SU-DHL-6 (cell line): ENCODE results near the gene ATP13A1.
"Not testable (repeated sequence)": the region's sequence is repeated elsewhere in the genome, so short reads cannot be mapped to it uniquely, and the experiment has no call there.

ENCODE experiments used
- H2AFZ ChIP-seq: fragments of 200-600 bp; sonication (generic); 2 replicates; pipeline ENCODE4 v1.6.1; 2014; ENCODE audit warnings: low read depth, mild to moderate bottlenecking, moderate library complexity, mixed read lengths, antibody characterized with exemption, low read length; ENCODE audit not compliant: severe bottlenecking
- H3F3A ChIP-seq: fragments of 200-600 bp; shearing (Covaris generic); 2 replicates; pipeline ENCODE4 v1.6.0; 2016; ENCODE audit warnings: antibody characterized with exemption, mild to moderate bottlenecking; ENCODE audit not compliant: insufficient read depth
- H3K27ac ChIP-seq: fragments of 200-600 bp; sonication (generic); 2 replicates; pipeline ENCODE4 v1.5.1; 2016; ENCODE audit warnings: low read depth, mild to moderate bottlenecking, low read length, moderate library complexity, mixed read lengths
- H3K27me3 ChIP-seq: fragments of 200-600 bp; sonication (generic), shearing (Covaris generic); 2 replicates; pipeline ENCODE4 v1.6.0; 2014; ENCODE audit warnings: mild to moderate bottlenecking, low read length
- H3K36me3 ChIP-seq: fragments of 200-600 bp; sonication (generic); 2 replicates; pipeline ENCODE4 v1.6.1; 2014; ENCODE audit warnings: mild to moderate bottlenecking, low read length, mixed read lengths
- H3K4me2 ChIP-seq: fragments of 300-600, 200-600 bp; shearing (Covaris generic), sonication (generic); 2 replicates; pipeline ENCODE4 v1.6.0; 2014; ENCODE audit warnings: low read length, low read depth, mild to moderate bottlenecking; ENCODE audit not compliant: poor library complexity, severe bottlenecking
- H3K4me3 ChIP-seq: fragments of 200-600 bp; sonication (generic); 2 replicates; pipeline ENCODE4 v1.5.1; 2014; ENCODE audit warnings: antibody characterized with exemption, low read length, mild to moderate bottlenecking, mixed read lengths; ENCODE audit not compliant: insufficient read depth, poor library complexity, severe bottlenecking
- H3K79me2 ChIP-seq: fragments of 200-600 bp; sonication (generic); 2 replicates; pipeline ENCODE4 v1.6.1; 2014; ENCODE audit warnings: mild to moderate bottlenecking, low read length, moderate library complexity; ENCODE audit not compliant: insufficient read depth
- H3K9ac ChIP-seq: fragments of 200-600 bp; sonication (generic); 2 replicates; pipeline ENCODE4 v1.7.0; 2014; ENCODE audit warnings: mild to moderate bottlenecking, low read length
- H3K9me2 ChIP-seq: fragments of 200-600 bp; sonication (generic); replicated peaks from 2 replicates; pipeline ENCODE4 v1.6.1; 2014; ENCODE audit warnings: low read length; ENCODE audit not compliant: insufficient read depth
- H3K9me3 ChIP-seq: fragments of 200-600 bp; sonication (generic); 2 replicates; pipeline ENCODE4 v1.6.1; 2014; ENCODE audit warnings: low read length, mixed read lengths; ENCODE audit not compliant: insufficient read depth
- H4K20me1 ChIP-seq: fragments of 200-600 bp; sonication (generic); 2 replicates; pipeline ENCODE4 v1.6.1; 2014; ENCODE audit warnings: low read depth, mild to moderate bottlenecking, antibody characterized with exemption, low read length, moderate library complexity, mixed read lengths
- EZH2phosphoT487 ChIP-seq: fragments of 200-600 bp; sonication (generic), shearing (Covaris generic); conservative IDR thresholded peaks from 2 replicates; pipeline ENCODE4 v1.6.1; 2018; ENCODE audit warnings: mild to moderate bottlenecking, antibody characterized with exemption, low read length, moderate library complexity, mixed read lengths
- TF ChIP-seq, protein P1 (sequence below): fragments of 200-600 bp; sonication (generic); IDR thresholded peaks from one replicate; pipeline ENCODE4 v1.5.1; 2017; ENCODE audit warnings: antibody characterized with exemption, mild to moderate bottlenecking, low read length, moderate library complexity; ENCODE audit not compliant: insufficient read depth, poor library complexity, severe bottlenecking

ATP13A1 gene

DNA sequence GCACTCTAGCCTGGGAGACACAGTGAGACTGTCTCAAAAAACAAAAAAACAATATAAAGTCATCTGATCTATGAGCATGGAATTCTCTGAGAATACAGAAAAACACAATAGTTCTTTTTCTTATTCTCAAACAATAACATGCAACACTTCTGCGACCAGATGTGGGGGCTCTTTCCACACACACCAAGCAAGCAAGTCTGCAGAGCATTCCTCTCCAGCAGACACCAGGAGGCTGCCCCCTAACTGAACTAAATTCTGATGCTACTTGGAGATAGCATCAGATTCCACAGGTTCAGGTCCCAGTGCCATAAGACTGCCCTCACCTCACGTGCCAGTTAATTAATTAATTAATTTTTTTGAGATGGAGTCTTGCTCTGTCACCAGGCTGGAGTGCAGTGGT, 32.9 kb upstream of the ATP13A1 start:
- Histone ChIP-seq H3K27ac (no peak overlapping the region), H3K4me2 (no peak overlapping the region), H3K36me3 (no peaks in the 10 kb centered on the region), H4K20me1 (no peaks in the 10 kb centered on the region), H3K9me2 (no peaks in the 10 kb centered on the region), H3K4me3 (no peak overlapping the region), H2AFZ (no peak overlapping the region), H3K27me3 (no peaks in the 10 kb centered on the region), H3F3A (no peaks in the 10 kb centered on the region), H3K9ac (no peak overlapping the region), H3K9me3 (no peaks in the 10 kb centered on the region), H3K79me2 (no peaks in the 10 kb centered on the region)
- no peak for TF ChIP-seq EZH2phosphoT487
- TF ChIP-seq, protein P1, sequence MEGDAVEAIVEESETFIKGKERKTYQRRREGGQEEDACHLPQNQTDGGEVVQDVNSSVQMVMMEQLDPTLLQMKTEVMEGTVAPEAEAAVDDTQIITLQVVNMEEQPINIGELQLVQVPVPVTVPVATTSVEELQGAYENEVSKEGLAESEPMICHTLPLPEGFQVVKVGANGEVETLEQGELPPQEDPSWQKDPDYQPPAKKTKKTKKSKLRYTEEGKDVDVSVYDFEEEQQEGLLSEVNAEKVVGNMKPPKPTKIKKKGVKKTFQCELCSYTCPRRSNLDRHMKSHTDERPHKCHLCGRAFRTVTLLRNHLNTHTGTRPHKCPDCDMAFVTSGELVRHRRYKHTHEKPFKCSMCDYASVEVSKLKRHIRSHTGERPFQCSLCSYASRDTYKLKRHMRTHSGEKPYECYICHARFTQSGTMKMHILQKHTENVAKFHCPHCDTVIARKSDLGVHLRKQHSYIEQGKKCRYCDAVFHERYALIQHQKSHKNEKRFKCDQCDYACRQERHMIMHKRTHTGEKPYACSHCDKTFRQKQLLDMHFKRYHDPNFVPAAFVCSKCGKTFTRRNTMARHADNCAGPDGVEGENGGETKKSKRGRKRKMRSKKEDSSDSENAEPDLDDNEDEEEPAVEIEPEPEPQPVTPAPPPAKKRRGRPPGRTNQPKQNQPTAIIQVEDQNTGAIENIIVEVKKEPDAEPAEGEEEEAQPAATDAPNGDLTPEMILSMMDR: no peak

DNA sequence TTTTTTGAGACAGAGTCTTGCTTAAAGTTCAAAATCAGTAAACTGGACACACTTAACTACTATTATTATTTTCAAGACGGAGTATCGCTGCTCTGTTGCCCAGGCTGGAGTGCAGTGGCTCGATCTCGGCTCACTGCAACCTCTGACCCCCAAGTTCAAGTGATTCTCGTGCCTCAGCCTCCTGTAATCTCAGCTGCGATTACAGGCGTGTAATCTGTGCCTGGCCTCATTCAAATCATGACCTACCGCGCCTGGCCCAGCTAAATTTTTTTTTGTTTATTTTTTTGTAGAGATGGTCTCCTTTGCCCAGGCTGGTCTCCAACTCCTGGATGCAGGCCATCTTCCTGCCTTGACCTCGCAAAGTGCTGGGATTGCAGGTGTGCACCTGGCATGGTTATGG, 28.2 kb upstream of the ATP13A1 start:
- Histone ChIP-seq H3K27me3 (no peaks in the 10 kb centered on the region), H3K27ac (no peak overlapping the region), H3F3A (peaks cover 4% of the 10 kb centered on the region; the same call in 1 of the 2 replicates), H3K9ac (no peak overlapping the region), H3K79me2 (no peaks in the 10 kb centered on the region), H3K9me3 (no peaks in the 10 kb centered on the region), H3K36me3 (no peaks in the 10 kb centered on the region), H2AFZ (no peak overlapping the region), H3K4me2 (no peak overlapping the region), H3K4me3 (no peak overlapping the region), H3K9me2 (no peaks in the 10 kb centered on the region), H4K20me1 (no peaks in the 10 kb centered on the region)
- TF ChIP-seq, protein P1: no peak
- no peak for TF ChIP-seq EZH2phosphoT487

DNA sequence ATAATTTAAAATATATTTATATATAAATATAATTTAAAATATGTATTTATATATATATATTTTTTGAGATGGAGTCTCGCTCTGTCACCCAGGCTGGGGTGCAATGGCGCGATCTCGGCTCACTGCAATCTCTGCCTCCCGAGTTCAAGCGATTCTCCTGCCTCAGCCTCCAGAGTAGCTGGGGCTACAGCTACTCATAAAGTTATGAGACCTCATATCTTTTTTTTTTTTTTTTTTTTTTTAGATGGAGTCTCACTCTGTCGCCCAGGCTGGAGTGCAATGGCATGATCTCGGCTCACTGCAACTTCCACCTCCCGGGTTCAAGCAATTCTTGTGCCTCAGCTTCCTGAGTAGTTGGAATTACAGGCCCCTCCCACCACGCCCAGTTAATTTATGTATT, 25.5 kb upstream of the ATP13A1 start:
- H3K36me3 ChIP-seq, H3F3A ChIP-seq, H3K4me3 ChIP-seq, H2AFZ ChIP-seq, H3K9me2 ChIP-seq, H3K9ac ChIP-seq, H4K20me1 ChIP-seq, H3K27ac ChIP-seq, H3K27me3 ChIP-seq, H3K79me2 ChIP-seq, H3K4me2 ChIP-seq, H3K9me3 ChIP-seq: not testable (repeated sequence)

DNA sequence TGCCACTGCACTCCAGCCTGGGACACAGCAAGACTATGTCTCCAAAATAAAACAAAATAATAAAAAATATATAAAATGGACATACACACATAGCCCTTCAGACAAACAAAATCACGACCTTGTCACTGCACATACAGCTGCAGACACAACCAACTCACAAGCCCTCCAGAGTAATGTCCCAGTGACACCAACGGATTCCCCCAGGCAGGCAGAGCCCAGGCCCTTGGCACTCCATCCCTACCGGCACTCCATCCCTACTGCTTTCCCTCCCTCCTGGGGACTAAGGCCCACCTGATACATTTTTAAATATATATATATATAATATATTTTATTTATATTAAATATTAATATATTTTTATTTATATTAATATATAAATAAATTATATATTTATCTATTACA, 23.6 kb upstream of the ATP13A1 start:
- no peak overlapping the region for H3K4me2 ChIP-seq
- no peaks in the 10 kb centered on the region for H3K9me2 ChIP-seq
- H3K79me2 ChIP-seq: no peaks in the 10 kb centered on the region
- no peaks in the 10 kb centered on the region for H4K20me1 ChIP-seq
- no peaks in the 10 kb centered on the region for H3K36me3 ChIP-seq
- no peak overlapping the region for H3K4me3 ChIP-seq
- no peak overlapping the region for H3K27ac ChIP-seq
- peaks cover 10% of the 10 kb centered on the region; the same call in 1 of the 2 replicates for H3F3A ChIP-seq
- H3K9ac ChIP-seq: no peak overlapping the region
- no peak overlapping the region for H2AFZ ChIP-seq
- TF ChIP-seq, protein P1: no peak
- no peak for TF ChIP-seq EZH2phosphoT487
- no peaks in the 10 kb centered on the region for H3K9me3 ChIP-seq
- H3K27me3 ChIP-seq: no peaks in the 10 kb centered on the region
